GM18508 (cell line): ENCODE measurements around the gene BMP7.
"Not testable (repeated sequence)": the region's sequence is repeated elsewhere in the genome, so short reads cannot be mapped to it uniquely, and the experiment has no call there.

Source experiments
- ATAC-seq: cut with Tn5 transposase; IDR thresholded peaks from one replicate; pipeline ENCODE4 v1.9.1; 2021; ENCODE audit warnings: moderate number of reproducible peaks; ENCODE audit not compliant: insufficient read depth, unreplicated experiment

The BMP7 gene

DNA sequence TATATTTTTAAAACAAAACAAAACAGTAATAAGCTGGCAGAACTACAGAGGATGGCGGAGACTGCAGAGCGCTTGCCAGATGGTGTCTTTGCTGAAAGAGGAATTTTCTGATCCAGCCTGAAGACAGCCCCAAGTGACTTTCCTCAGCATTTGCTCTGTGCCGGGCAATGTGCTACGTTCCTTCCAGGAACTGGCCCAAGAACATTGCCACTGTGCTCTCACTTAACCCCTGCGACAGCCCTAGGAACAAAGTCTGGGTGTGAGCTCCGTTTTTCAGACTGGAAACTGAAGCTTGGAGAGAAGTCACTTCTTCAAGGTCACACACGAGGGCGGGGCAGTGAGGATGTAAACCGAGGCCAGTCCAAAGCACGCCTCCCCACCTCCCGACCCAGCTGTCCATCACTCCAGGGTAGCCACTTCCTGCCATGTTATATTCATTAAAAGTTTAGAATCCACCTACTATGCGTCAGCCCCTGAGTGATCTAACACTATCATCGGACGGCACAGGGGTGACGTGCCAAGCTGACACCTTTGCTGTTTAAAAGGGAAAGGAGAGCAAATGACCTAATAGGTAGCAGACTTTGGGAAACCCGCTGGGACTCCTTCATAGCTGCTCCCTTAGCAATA lies 22.3 kb upstream of the BMP7 start:
- no peak for ATAC-seq

DNA sequence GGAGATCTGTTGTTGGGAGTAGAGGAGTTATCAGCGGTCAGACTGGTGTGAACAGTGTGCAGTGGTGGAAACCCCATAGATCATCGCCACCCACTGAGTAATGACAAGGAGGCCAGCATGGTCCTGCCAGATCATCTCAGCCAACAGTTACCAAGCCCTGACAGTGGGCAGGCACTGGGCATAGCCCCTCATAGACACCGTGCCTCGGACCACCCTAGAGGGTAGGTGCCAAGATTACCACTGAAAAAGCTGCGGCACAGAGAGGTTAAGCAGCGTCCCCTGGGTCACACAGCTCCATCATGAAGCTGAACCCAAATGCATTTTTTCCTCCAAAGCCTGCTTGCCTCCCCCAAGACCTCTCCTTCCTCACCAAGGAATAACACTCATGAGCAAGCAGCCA lies 21.5 kb upstream of the BMP7 start:
- ATAC-seq, result no peak

DNA sequence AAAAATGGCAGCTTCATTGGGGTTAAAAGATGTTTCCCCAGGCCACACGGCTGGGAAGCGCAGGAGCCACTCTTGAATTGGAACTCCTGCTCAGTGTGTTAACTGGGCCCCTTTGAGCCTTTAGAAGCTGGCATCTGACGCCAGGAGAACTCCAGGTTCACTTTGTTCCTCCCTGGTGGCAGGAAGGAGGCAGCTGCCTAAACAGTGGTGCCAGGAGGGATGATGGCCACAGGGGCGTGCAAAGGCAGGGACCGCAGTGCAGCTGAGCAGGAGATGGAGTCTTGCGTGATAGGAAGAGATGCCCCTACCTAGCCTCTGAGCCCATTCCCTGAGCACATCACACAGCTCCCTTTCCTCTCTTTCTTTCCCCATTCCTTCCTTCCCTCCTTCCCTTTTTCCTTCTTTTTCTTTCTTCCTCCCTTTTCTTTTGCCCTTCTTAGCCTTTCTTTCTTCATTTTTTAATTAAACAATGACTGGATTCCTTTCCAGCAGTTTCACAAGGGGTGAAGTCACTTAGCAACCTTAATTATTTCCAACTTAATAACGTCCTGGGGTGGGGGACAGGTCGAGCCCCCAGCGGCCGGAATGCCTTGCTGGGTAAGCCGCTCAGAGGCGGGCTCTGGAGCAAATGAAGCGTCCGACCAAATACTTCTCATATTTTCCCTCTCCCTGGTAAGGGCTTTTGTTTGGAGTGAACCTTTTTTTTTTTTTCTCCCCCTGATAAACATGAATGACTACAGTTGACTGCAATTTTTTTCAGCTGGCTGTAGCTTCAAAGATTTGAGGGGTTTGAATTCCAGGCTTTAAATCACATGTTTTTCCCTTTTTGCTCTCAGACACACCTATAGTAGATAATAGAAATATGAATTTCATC lies 20.8 kb upstream of the BMP7 start:
- no peak for ATAC-seq

DNA sequence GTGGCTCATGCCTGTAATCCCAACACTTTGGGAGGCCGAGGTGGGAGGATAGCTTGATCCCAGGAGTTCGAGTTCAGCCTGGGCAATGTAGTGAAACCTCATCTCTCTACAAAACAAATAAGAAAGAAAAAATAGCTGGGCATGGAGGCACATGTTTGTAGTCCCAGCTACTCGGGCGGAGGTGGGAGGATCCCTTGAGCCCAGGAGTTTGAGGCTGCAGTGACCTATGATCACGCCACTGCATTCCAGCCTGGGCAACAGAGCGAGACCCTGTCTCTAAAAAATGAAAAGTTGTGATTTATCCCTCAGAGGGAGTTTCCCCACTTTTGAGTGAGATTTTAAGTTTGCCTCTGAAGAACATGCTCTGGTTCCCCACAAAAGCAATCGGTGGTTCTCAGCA lies 17.4 kb upstream of the BMP7 start:
- ATAC-seq, result no peak

DNA sequence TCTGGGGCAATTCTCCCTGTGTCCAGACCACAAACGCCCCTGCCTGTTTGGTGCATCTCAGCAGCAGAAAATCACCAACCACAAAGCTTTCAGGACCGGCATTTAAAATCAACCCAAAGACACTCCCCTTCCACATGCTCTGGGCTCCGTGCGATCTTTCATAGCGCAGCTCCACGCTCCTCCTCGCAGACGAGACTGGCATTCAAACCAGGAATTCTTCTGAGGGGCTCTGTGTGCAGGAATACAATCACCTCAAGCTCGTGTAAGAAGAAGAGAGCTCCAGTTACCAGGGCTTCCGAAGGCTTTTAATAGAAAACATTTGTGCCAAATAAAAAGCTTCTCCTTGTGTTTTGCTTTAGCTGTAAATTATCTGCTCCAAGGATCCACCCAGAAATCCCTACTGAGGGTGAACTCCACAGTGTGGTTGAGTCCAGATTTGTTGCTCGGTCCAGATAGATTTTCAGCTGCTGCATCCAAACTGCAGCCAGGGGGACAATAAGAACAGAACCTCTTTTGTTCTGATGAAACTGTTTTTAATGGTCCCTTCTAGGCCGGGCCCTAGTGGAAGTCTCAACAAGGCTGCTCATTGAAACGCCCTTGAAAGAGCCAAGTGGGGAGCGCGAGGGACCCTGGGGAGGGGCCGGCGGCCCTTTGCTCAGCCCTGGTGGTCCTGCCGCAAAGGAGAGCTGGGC lies 16.4 kb upstream of the BMP7 start:
- no peak for ATAC-seq

DNA sequence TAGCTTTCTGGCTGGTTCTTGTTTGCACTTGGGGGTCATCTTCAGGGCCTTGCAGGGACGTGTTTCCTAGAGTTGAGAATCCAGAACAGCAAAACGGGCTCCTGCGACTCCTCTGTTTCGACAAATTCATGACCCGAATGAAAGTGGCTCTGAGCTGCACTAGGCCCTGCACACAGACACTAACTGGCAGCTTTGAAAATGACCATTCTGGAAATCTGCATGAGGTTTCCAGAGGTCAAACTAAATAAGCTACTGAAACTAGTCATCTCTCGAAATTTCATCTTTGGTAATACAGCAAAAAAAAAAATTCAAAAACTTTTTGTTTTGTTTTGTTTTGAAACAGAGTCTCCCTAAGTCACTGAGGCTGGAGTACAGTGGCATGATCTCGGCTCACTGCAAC lies 15.5 kb upstream of the BMP7 start:
- ATAC-seq, result no peak

DNA sequence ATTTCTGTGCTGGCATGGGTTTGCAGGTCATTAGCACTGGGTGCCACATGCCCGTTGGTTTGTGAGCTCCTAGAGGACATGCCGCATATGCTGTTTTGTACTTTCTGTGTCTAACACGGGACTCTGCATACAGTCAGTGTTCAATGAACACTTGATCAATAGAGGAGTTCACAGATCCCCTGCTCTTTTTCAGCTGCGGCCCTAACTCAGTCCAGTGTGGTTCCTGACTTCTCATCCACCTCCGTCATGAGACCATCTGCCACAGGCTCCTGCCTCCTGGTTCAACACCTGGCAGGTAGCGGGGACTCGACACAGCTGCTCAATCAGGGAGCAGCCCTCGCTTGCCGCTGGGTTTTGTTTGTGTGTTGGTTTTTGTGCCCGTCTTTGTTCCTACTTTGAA lies 13.8 kb upstream of the BMP7 start:
- ATAC-seq, result no peak

DNA sequence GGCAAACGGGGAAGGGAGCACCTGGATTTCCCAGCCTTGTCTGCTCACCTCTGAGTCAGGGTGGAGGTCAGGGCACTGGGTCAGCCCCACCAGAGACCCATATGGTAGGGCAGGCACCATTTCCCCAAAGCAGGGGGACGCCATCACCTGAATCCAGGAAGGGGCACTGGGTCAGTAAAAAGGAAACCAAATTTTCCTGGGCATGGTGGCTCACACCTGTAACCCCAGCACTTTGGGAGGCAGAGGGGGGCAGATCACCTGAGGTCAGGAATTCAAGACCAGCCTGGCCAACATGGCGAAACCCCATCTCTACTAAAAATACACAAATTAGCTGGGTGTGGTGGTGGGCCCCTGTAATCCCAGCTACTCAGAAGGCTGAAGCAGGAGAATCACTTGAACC lies 13.1 kb upstream of the BMP7 start:
- not testable (repeated sequence) for ATAC-seq

DNA sequence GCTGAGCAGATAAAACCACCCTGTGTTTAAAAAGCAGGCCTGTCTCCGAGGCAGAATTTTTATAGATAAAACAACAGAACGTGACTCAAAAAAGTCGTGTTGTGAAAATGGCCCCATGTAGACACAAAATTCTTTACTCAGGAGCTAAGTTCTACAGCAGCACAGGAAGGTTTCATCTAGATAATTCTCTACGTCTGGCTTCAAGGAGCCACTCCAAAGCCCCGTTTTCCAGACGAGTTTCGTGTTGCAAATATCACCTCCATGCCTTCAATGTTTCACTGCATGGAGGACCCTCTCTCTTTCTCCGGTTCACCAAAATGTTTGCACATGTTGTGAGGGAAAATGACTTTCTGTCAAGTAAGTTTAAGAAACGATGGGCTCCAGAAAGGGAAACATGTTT lies 12.0 kb upstream of the BMP7 start:
- no peak for ATAC-seq

DNA sequence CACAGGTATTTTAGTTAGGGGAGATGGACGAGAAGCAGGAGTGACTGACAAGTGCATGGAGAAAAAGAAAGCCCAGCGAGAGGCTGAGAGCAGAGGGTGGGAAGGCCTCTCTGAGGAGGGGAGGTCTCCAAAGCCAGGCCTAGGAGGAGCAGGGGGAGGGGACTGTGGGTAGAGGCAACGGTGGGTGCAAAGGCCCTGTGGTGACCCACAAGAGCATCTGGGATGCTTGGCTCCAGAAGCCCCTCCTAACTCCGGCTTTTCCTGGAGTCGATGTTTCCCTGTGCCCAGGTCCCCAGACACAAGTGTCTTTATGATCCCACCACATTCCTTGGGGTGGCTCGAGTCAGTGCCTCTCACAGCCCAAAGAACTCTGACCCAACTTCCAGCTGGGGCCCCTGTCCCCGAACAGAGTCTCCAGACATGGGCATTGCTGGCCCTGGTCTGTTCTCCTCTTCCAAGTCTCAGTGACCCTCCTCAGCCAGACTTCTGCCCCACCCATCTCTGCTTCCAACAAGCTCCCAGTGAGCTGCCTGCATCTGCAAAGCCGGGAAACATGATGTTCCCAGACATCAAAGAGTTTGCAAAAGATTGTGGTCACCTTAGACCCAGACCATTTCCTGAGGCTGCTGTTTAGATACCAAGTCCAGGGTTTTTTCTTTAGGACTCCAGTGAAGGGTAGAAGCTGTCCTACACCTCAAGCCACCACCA lies 11.1 kb upstream of the BMP7 start:
- no peak for ATAC-seq

DNA sequence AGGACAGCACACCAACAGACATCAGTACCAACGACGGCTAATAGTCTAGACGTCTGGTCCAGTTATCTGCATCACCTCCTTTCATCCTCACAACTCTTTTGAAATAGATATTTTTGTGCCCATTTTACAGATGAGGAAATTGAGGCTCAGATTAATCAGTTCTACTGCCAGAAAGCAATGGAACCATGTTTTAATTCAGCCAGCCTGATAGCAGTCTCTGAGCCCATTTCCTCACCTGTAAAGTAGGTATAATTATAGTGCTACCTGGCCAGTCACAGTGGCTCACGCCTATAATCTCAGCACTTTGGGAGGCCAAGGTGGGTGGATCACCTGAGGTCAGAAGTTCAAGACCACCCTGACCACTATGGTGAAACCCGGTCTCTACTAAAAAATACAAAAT lies 9.8 kb upstream of the BMP7 start:
- no peak for ATAC-seq

DNA sequence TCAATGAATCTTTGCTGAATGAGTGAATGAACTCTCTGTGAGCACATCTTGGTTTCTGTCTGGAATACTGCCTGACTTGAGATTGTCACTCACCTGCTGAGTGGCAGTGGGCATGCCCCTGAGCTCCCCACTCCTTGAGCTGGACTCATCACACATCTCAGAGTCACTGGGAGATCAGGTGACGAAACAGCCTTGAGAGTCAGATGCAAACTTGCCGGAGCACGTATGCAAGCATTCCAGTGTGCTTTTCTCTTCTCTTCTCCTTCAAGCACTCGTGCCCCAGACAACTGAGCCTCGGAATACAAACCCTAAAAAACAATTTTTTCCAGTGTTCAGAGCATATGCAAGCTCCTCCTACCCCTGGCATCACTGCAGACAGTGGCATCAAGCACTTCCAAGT lies 9.4 kb upstream of the BMP7 start:
- no peak for ATAC-seq

DNA sequence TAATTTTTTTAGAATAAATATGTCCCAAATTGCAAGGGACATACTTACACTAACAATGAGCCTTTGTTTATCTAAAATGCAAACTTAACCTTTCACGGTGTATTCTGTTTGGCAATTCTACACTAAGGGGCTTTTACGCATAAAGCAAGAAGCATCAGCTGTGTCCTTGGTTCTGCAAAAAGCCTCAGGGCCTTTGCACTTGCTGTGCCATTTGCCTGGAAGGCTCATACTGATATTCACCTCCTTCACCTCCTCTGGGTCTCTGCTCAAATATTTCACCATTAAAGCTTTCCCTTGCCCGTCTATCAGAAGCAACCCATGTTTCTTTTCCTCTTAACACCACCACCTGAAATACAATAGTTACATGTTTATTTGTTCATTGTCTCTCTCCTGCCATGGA lies 8.9 kb upstream of the BMP7 start:
- no peak for ATAC-seq

DNA sequence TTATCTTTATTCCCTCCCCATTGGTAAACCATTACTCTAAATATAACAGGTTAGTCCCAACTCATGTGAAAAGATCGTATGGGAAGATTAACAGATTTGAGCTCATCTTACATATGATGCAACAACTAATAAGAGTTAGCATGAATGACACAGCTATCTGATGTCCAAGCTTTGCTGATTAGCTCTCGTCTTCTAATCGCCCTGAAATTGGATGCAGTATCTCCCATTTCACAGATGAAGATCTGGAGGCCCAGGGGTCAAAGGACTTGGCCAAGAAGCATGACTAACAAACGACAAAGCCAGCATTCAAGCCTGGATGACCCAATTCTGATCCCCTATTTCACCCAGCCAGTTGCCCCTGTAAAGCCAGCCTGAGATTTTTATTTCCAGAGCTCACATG lies 8.4 kb upstream of the BMP7 start:
- ATAC-seq, result no peak

DNA sequence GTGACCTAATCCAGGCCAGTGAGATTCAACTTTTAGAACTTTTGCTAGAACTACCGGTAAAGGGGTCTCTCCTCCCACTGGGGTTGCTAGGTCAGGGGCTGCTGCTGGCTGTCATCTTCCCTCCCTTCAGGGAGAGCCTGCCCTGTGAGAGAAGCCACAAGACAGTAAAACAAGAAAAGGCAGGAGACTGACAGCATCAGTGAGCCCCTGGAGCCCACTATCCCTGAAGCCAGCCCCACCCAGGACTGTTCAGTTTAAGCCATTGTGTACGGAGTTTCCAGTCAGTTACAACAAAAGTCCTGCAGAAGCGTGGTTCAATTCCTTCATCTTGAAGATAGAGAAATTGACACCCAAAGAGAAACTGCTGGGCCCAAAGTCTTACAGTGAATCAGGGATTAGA lies 7.9 kb upstream of the BMP7 start:
- no peak for ATAC-seq

DNA sequence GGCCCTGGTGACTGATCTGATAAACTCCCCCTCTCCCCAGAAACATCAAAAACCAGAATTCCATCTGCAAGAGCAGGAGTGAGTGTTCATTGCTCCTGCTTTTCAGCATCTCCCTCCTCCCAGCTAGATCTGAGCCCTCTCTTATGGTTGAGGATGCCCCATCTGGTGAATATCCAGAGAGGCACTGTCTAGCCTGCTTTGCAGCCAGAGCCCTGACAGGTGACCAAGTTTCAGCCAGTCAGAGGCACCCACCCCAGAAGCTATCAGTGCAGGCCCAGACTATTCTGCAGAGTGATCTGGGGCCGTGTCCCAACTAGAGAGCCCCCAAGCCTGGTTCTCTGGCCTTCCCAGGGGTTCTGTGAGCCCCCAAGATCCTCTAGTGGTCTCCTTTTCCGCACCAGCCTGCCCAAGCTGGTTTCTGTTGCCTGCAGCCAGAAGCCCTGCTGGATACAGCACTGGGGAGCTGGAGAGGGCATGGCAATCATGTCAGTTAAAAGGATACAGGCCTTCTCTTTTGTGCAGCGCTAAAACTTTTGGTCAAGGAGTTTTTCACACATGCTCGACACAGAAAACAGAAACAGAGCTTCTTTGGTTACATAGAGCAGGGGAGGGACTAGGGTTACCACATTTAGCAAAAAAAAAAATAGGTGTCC lies 6.6 kb upstream of the BMP7 start:
- ATAC-seq, result no peak

DNA sequence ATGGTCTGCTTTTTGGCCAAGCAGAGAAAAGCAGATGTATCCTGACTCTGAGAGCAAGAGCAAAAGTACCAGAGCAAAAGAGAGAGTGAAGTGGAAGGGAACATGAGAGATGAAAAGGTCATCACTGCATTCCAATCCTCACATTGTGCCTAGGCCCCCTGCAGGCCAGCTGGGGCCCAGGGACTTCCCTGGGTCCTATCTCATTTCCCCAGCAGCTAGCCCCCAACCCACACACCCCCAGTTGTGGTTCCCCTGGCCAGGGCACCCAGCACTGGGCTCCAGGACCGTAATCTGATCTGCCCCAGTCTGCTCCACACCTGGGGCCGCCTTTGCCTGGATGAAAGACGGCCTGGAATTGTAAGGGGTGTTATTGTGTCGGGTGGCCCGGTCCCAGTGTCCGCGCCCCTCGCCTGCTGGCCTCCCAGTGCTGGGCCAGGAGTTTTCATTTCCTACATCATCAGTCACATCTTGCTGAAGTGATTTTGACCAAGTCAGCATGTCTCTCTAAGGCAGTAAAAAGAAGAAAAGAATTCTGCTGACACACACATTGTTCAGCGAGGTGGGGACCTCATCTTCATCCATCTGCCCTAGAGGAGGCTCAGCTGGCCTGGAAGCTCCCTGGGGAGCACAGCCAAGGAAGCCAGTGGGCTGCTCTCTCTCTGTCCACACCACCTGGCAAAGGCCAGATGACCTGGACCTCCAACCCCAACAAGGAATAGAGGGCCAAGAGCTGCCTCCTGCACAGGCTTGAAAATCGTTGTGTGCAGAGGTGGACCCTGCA lies 4.0 kb upstream of the BMP7 start:
- ATAC-seq, result no peak

DNA sequence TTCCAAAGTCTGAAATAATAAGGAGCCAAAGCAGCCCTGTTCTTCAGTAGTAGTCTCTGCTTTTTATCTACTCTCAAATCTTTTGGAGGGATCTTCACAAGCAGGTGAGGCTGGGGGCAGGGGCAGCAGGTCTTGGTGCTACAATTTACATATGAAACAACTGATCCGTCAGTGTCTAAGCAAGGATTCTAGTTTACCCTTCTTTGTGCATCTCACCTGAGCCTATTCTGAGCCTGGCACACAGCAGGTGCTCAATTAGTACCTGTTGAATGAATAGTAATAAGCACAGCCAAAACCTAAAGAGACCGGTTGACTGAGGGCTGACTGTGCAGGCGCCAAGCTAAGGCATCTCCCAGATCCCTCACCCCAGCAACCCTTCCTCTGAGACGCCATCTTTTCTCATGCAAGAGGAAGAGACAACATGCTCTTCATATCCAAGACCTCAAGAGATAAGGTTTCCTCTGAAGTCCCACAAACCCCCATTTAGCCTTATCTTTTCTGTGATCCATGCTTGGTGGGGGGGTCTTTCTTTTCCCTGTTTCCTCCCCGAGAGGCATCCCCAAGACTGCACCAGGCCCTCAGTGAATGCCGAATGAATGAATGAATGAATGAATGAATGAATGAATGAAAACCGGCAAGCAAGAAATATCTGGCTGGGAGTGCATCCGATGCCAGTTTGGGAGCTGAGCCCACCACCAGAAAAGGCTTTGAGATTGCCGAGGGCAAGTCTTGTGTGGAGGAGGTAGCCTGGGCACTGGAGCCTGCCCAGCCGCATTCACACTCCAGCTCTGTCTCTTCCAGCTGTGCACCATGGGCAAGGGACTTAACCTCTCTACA lies 2.9 kb upstream of the BMP7 start:
- ATAC-seq, result no peak
